Osteoblast (primary cell): Measurements from ENCODE around the gene ADARB2. TPM values are rescaled to one million over a fixed set of nuclear protein-coding genes. Genes with fewer than 3 reads are reported as not detected.
A peak's percentile ranks its signal among the peaks of the same experiment; 100 is the strongest.

Experiments used
- DNase-seq: peaks from one replicate; pipeline ENCODE4 v3.0.0; 2011; ENCODE audit warnings: low spot score, mixed read lengths; ENCODE audit not compliant: insufficient read length; ENCODE audit errors: missing footprints
- H2AFZ ChIP-seq: 2 replicates; pipeline ENCODE4 v1.6.0; 2011; ENCODE audit warnings: mild to moderate bottlenecking, low read length
- H3K27ac ChIP-seq: 2 replicates; pipeline ENCODE4 v1.5.1; 2011; ENCODE audit warnings: mild to moderate bottlenecking, low read depth, low read length, moderate library complexity
- H3K27me3 ChIP-seq: 2 replicates; pipeline ENCODE4 v1.6.0; 2012; ENCODE audit warnings: mild to moderate bottlenecking, control low read depth, inconsistent platforms, low read length, moderate library complexity; ENCODE audit not compliant: insufficient read depth
- H3K36me3 ChIP-seq: 2 replicates; pipeline ENCODE4 v1.5.1; 2011; ENCODE audit warnings: mild to moderate bottlenecking, low read length, control low read depth, moderate library complexity; ENCODE audit not compliant: insufficient read depth
- H3K4me1 ChIP-seq: 2 replicates; pipeline ENCODE4 v1.5.1; 2011; ENCODE audit warnings: mild to moderate bottlenecking, low read length, control low read depth, moderate library complexity; ENCODE audit not compliant: insufficient read depth
- H3K4me2 ChIP-seq: 2 replicates; pipeline ENCODE4 v1.6.0; 2011; ENCODE audit warnings: mild to moderate bottlenecking, low read length; ENCODE audit not compliant: insufficient read depth
- H3K4me3 ChIP-seq: fragments of 200-600 bp; sonication (generic); 3 replicates; pipeline ENCODE4 v1.5.1; 2012; ENCODE audit warnings: mild to moderate bottlenecking, low read length, inconsistent platforms; ENCODE audit not compliant: insufficient read depth
- H3K79me2 ChIP-seq: 2 replicates; pipeline ENCODE4 v1.6.0; 2012; ENCODE audit warnings: mild to moderate bottlenecking, low read length, control low read depth, inconsistent platforms; ENCODE audit not compliant: insufficient read depth
- H3K9me3 ChIP-seq: 2 replicates; pipeline ENCODE4 v1.5.1; 2011; ENCODE audit warnings: low read depth, low read length, control low read depth
- H4K20me1 ChIP-seq: 2 replicates; pipeline ENCODE4 v1.6.0; 2012; ENCODE audit warnings: mild to moderate bottlenecking, low read length, control low read depth; ENCODE audit not compliant: insufficient read depth
- total RNA-seq: library from RNA; depleted of rRNA; stranded (reverse); fragments of >200 nt; gene quantifications from 2 replicates; pipeline ENCODE4 v1.2.3, GENCODE V29; 2012
- TF ChIP-seq, protein P1 (sequence below): IDR thresholded peaks from 2 replicates; pipeline ENCODE4 v1.5.1; 2011; ENCODE audit warnings: mild to moderate bottlenecking, low read depth, low read length, moderate library complexity; ENCODE audit errors: extremely low read depth

ADARB2 gene
- total RNA-seq, 1 donor = not detected

DNA sequence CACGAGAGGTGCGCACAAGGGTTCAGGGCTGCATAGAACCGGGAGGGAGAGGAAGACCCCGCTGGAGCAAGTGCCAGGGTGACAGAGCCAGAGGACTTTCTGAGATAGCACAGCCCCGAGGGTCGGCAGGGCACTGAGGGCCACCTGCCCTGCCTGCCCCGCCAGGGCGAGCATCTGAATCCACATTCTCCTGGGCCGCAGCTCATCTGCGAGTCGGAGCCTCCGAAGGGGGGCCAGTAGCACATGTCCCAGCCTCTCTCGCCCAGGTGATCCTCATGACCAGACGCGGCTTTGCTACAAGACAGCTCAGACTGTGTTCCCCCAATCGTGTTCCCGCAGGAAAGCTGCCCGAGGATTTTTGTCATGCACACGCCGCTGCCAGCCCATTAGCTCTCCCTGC lies 71.2 kb downstream of the ADARB2 start:
- TF ChIP-seq, protein P1, sequence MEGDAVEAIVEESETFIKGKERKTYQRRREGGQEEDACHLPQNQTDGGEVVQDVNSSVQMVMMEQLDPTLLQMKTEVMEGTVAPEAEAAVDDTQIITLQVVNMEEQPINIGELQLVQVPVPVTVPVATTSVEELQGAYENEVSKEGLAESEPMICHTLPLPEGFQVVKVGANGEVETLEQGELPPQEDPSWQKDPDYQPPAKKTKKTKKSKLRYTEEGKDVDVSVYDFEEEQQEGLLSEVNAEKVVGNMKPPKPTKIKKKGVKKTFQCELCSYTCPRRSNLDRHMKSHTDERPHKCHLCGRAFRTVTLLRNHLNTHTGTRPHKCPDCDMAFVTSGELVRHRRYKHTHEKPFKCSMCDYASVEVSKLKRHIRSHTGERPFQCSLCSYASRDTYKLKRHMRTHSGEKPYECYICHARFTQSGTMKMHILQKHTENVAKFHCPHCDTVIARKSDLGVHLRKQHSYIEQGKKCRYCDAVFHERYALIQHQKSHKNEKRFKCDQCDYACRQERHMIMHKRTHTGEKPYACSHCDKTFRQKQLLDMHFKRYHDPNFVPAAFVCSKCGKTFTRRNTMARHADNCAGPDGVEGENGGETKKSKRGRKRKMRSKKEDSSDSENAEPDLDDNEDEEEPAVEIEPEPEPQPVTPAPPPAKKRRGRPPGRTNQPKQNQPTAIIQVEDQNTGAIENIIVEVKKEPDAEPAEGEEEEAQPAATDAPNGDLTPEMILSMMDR = no peak
- H3K9me3 ChIP-seq = no peaks in the 10 kb centered on the region
- H3K4me2 ChIP-seq = no peak overlapping the region

DNA sequence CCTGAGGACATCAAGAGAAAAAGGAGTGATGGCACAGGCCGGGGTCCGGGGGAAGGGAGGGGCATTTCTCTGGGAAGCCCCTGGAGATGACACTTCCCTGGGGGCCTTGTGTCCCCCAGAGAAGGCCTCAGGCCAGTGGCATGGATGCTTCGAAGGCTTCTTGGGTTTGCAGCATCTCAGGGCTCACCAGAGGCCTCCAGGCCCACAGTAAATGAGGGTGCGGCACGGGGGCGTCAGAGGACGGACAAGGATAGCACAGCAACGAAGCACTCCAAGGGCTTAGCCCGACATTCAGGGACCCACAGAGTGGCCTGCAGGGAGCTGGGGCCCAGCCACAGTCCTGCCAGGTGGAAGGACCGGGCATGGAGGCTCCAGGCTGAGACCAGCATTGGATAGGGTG lies 71.6 kb downstream of the ADARB2 start:
- H4K20me1 ChIP-seq = no peaks in the 10 kb centered on the region
- H3K27ac ChIP-seq = no peak overlapping the region
- no peak overlapping the region for H3K4me3 ChIP-seq
- no peak overlapping the region for H2AFZ ChIP-seq
- H3K9me3 ChIP-seq = no peaks in the 10 kb centered on the region
- DNase-seq = peak; percentile 47
- H3K4me2 ChIP-seq = no peak overlapping the region
- H3K4me1 ChIP-seq = no peaks in the 10 kb centered on the region
- TF ChIP-seq, protein P1 = no peak
- H3K36me3 ChIP-seq = no peaks in the 10 kb centered on the region
- H3K27me3 ChIP-seq = no peaks in the 10 kb centered on the region
- H3K79me2 ChIP-seq = no peaks in the 10 kb centered on the region

More for the DNA sequence above, 71.2 kb downstream of the ADARB2 start:
- Histone ChIP-seq H3K79me2 (no peaks in the 10 kb centered on the region), H3K27me3 (no peaks in the 10 kb centered on the region), H3K36me3 (no peaks in the 10 kb centered on the region), H3K27ac (no peak overlapping the region), H4K20me1 (no peaks in the 10 kb centered on the region), H3K4me1 (no peaks in the 10 kb centered on the region), H2AFZ (no peak overlapping the region), H3K4me3 (no peak overlapping the region)
- peak; percentile 21 for DNase-seq

DNA sequence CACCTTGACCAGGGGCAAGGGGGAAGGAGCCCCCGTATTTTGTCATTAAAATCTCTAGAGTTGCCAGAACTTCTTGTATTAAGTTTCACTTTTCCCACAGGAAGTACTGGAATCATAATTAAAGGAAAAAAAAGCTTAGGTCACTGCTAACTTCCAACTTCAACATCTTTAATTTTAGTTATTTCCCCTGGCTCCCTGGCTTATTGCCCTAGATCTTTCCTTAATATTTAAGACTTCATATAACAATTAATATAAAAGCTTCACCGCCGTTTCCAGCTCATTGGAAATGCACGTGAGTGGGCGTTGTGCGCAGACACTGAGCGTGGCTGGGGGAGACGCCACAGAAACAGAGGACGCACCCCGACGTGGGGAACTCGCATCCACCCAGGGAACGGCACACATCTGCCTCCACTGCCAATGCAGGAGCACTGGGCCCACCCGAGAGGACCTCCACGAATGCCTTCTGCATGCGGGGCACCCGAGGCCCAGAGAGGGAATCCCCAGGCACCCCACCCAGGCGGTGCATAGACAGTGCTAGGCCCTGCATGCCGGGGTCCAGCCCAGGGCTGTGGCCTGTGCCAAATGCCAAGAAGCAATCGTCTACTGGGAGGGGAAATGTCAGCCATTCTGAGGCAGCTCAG lies 72.2 kb downstream of the ADARB2 start:
- Histone ChIP-seq H3K4me3 (no peak overlapping the region), H2AFZ (no peak overlapping the region), H4K20me1 (no peaks in the 10 kb centered on the region), H3K27me3 (no peaks in the 10 kb centered on the region), H3K36me3 (no peaks in the 10 kb centered on the region), H3K79me2 (no peaks in the 10 kb centered on the region), H3K4me2 (no peak overlapping the region), H3K27ac (no peak overlapping the region), H3K4me1 (no peaks in the 10 kb centered on the region), H3K9me3 (no peaks in the 10 kb centered on the region)
- TF ChIP-seq, protein P1 = no peak
- no peak for DNase-seq

DNA sequence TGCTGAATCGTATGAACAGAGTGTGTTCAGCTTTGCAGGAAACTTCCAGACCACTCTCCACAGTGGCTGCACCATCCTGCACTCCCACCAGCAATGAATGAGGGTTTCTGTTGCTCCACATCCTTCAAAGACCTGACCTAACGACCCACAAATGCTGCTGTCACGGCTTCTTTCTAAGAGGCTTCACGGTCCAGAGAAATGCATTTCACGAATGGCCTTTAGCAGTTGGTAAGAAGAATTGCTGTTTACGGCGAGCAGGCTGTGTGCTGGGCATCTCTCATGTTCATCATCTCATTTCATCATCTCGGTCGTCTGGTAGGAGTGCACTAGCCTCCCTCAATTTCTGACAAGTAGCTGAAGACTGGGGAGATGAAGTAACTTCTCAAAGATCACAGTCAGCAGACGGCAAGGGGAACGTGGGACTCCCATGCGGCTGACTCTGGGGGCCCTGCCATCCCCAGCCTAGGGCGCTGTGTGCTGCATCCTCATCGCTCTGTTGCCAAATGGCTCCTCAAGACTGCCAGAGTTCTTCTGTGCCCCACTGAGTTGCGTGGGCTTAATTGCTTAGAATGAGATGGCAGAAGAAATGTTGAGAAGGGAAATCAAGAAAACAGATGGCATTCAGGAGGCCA lies 72.9 kb downstream of the ADARB2 start:
- no peaks in the 10 kb centered on the region for H3K27me3 ChIP-seq
- H2AFZ ChIP-seq = no peak overlapping the region
- no peaks in the 10 kb centered on the region for H3K36me3 ChIP-seq
- H3K4me2 ChIP-seq = no peak overlapping the region
- no peaks in the 10 kb centered on the region for H3K4me1 ChIP-seq
- no peaks in the 10 kb centered on the region for H3K9me3 ChIP-seq
- TF ChIP-seq, protein P1 = no peak
- H3K79me2 ChIP-seq = no peaks in the 10 kb centered on the region
- no peak overlapping the region for H3K4me3 ChIP-seq
- H4K20me1 ChIP-seq = no peaks in the 10 kb centered on the region
- H3K27ac ChIP-seq = no peak overlapping the region
- DNase-seq = no peak
